IMR-90 (cell line): ENCODE data around the gene HOXB6. TPM values are rescaled to one million over a fixed set of nuclear protein-coding genes. Genes with fewer than 3 reads are reported as not detected.

ENCODE experiments used
- ATAC-seq: fragments of 200-7000 bp; cut with Tn5 transposase; 2 replicates; pipeline ENCODE4 v1.9.1; 2020; ENCODE audit warnings: low read depth, mild to moderate bottlenecking, moderate library complexity
- BruUV-seq: library from RNA; stranded (reverse); fragments of 400-500 nt; replicated peaks from 2 replicates; lab custom pipeline; 2021; lab: Mats Ljungman, UMichigan
- CTCF ChIA-PET: fragments of 300-600 bp; formaldehyde crosslinking; extraction: SDS; loops from one replicate; lab custom pipeline; 2021; ENCODE audit warnings: antibody characterized with exemption; lab: Yijun Ruan, JAX
- POLR2A ChIA-PET: fragments of 300-600 bp; sonication (Branson Sonifier 250); formaldehyde crosslinking; loops from one replicate; lab custom pipeline; 2022; ENCODE audit warnings: antibody characterized with exemption; ENCODE audit not compliant: unreplicated experiment; lab: Charles Lee
- DNase-seq: peaks from one replicate; pipeline ENCODE4 v3.0.0; 2013
- H2AFZ ChIP-seq: replicated peaks from 2 replicates; pipeline ENCODE3; 2013; ENCODE audit warnings: low read length, mild to moderate bottlenecking; ENCODE audit not compliant: poor library complexity
- H2AK5ac ChIP-seq: 2 replicates; pipeline ENCODE4 v1.6.1; 2013; ENCODE audit warnings: low read depth, low read length, inconsistent platforms
- H2AK9ac ChIP-seq: replicated peaks from 2 replicates; pipeline ENCODE3; 2013; ENCODE audit warnings: mild to moderate bottlenecking, low read depth, low read length, moderate library complexity; ENCODE audit not compliant: poor library complexity
- H2BK120ac ChIP-seq: 2 replicates; pipeline ENCODE4 v1.6.1; 2013; ENCODE audit warnings: low read depth, low read length, inconsistent platforms
- H2BK15ac ChIP-seq: 3 replicates; pipeline ENCODE4 v1.6.1; 2013; ENCODE audit warnings: low read depth, low read length, inconsistent platforms
- H2BK20ac ChIP-seq: 2 replicates; pipeline ENCODE4 v1.6.1; 2013; ENCODE audit warnings: low read depth, mild to moderate bottlenecking, inconsistent platforms, low read length, moderate library complexity
- H2BK5ac ChIP-seq: 2 replicates; pipeline ENCODE4 v1.6.1; 2013; ENCODE audit warnings: mild to moderate bottlenecking, low read depth, low read length, inconsistent platforms; ENCODE audit not compliant: poor library complexity, severe bottlenecking
- H3K14ac ChIP-seq: replicated peaks from 2 replicates; pipeline ENCODE4 v1.6.1; 2013; ENCODE audit warnings: low read depth, low read length, inconsistent platforms
- H3K18ac ChIP-seq: 2 replicates; pipeline ENCODE4 v1.6.1; 2013; ENCODE audit warnings: low read depth, low read length, control low read depth
- H3K23ac ChIP-seq: 2 replicates; pipeline ENCODE4 v1.6.1; 2013; ENCODE audit warnings: low read depth, low read length, inconsistent platforms
- H3K27ac ChIP-seq: 2 replicates; pipeline ENCODE4 v1.5.1; 2013; ENCODE audit warnings: mild to moderate bottlenecking, control low read depth, low read length; ENCODE audit not compliant: insufficient read depth
- H3K27me3 ChIP-seq: 2 replicates; pipeline ENCODE4 v1.6.1; 2013; ENCODE audit warnings: low read length; ENCODE audit not compliant: control insufficient read depth, insufficient read depth
- H3K36me3 ChIP-seq: 2 replicates; pipeline ENCODE4 v1.6.1; 2013; ENCODE audit warnings: low read length, mixed read lengths; ENCODE audit not compliant: control insufficient read depth, insufficient read depth
- H3K4ac ChIP-seq: 2 replicates; pipeline ENCODE4 v1.6.1; 2013; ENCODE audit warnings: low read depth, low read length, inconsistent platforms
- H3K4me1 ChIP-seq: 2 replicates; pipeline ENCODE4 v1.6.1; 2013; ENCODE audit warnings: low read length, mixed read lengths; ENCODE audit not compliant: control insufficient read depth, insufficient read depth
- H3K4me2 ChIP-seq: 2 replicates; pipeline ENCODE4 v1.6.1; 2013; ENCODE audit warnings: low read depth, mild to moderate bottlenecking, control low read depth, low read length, moderate library complexity
- H3K4me3 ChIP-seq: 2 replicates; pipeline ENCODE4 v1.5.1; 2013; ENCODE audit warnings: low read depth, mild to moderate bottlenecking, control low read depth, low read length, moderate library complexity; ENCODE audit not compliant: insufficient read depth
- H3K56ac ChIP-seq: 2 replicates; pipeline ENCODE4 v1.6.1; 2013; ENCODE audit warnings: low read length, inconsistent platforms; ENCODE audit not compliant: insufficient read depth; ENCODE audit errors: extremely low read depth
- H3K79me1 ChIP-seq, 2 experiments: 2 replicates each; pipeline ENCODE4 v1.6.1; 2013; ENCODE audit warnings: low read length in 2 of 2, inconsistent platforms in 1 of 2, low read depth in 1 of 2
- H3K9ac ChIP-seq: 2 replicates; pipeline ENCODE4 v1.6.1; 2013; ENCODE audit warnings: low read depth, low read length, control low read depth
- H3K9me1 ChIP-seq: 2 replicates; pipeline ENCODE4 v1.6.1; 2013; ENCODE audit warnings: low read length, inconsistent platforms; ENCODE audit not compliant: insufficient read depth
- H3K9me3 ChIP-seq: 2 replicates; pipeline ENCODE4 v1.6.1; 2013; ENCODE audit warnings: low read length; ENCODE audit not compliant: control insufficient read depth, insufficient read depth
- H4K20me1 ChIP-seq: 2 replicates; pipeline ENCODE4 v1.6.1; 2013; ENCODE audit warnings: low read length, inconsistent platforms; ENCODE audit not compliant: insufficient read depth
- H4K5ac ChIP-seq: 2 replicates; pipeline ENCODE4 v1.6.1; 2013; ENCODE audit warnings: mild to moderate bottlenecking, low read depth, low read length, control low read depth
- H4K8ac ChIP-seq, 2 experiments: 2 replicates each; pipeline ENCODE4 v1.6.1; 2013; ENCODE audit warnings: low read depth in 2 of 2, low read length in 2 of 2, control low read depth in 1 of 2, inconsistent platforms in 1 of 2
- H4K91ac ChIP-seq: 2 replicates; pipeline ENCODE4 v1.6.1; 2013; ENCODE audit warnings: low read depth, low read length, inconsistent platforms; ENCODE audit not compliant: insufficient read depth
- CEBPB ChIP-seq: IDR thresholded peaks from 2 replicates; pipeline ENCODE4 v1.6.1; 2012; ENCODE audit warnings: low read depth, low read length, improper control_type of control experiment
- MAZ ChIP-seq: IDR thresholded peaks from 2 replicates; pipeline ENCODE4 v1.6.1; 2012; ENCODE audit warnings: low read depth, mild to moderate bottlenecking, low read length, improper control_type of control experiment, moderate library complexity, borderline replicate concordance
- RAD21 ChIP-seq: IDR thresholded peaks from 2 replicates; pipeline ENCODE4 v1.6.1; 2012; ENCODE audit warnings: low read length, improper control_type of control experiment
- WGBS, 2 experiments: methylation state at CpG; one replicate each; pipeline versions ENCODE4 v1.1.5 to v1.1.7; 2013; ENCODE audit warnings: missing lambda C conversion rate in 2 of 2; ENCODE audit not compliant: insufficient read length in 1 of 2; ENCODE audit errors: extremely low coverage in 2 of 2; 5-methylcytosine and 5-hydroxymethylcytosine counted together
- dilution Hi-C: fragments of 300-500 bp; cut with HindIII; formaldehyde crosslinking; loops from one replicate; pipeline ENCODE4 v1.14.3; 2018; ENCODE audit warnings: low sequenced_read_pairs; ENCODE audit not compliant: unreplicated experiment
- in situ Hi-C: fragments of 300-500 bp; cut with MboI; formaldehyde crosslinking; loops from 3 replicates; pipeline ENCODE4 v1.14.3; 2019; ENCODE audit warnings: low sequenced_read_pairs, inconsistent platforms, mixed read lengths
- intact Hi-C: fragments of 100-400 bp; cut with micrococcal nuclease; formaldehyde crosslinking; loops from 2 replicates; pipeline ENCODE4 v1.10.0; 2022
- polyA plus RNA-seq, 3 experiments: library from polyadenylated mRNA; depleted of rRNA; stranded (reverse); fragments of >200 nt; gene quantifications; 2 replicates each; pipeline ENCODE4 v1.2.3, GENCODE V29; 2012; ENCODE audit warnings: low replicate concordance in 1 of 3
- total RNA-seq: library from RNA; depleted of rRNA; stranded (reverse); fragments of >200 nt; gene quantifications from 2 replicates; pipeline ENCODE4 v1.2.3, GENCODE V29; 2012
- TF ChIP-seq, protein P1 (sequence below): conservative IDR thresholded peaks from 2 replicates; pipeline ENCODE4 v1.5.1; 2012; ENCODE audit warnings: mild to moderate bottlenecking, low read depth, low read length, improper control_type of control experiment

HOXB6 gene
- total and polyA plus RNA-seq, 2 of the 4 experiments (the other 2 are of a cell fraction): 11.1 to 42.2 TPM

DNA sequence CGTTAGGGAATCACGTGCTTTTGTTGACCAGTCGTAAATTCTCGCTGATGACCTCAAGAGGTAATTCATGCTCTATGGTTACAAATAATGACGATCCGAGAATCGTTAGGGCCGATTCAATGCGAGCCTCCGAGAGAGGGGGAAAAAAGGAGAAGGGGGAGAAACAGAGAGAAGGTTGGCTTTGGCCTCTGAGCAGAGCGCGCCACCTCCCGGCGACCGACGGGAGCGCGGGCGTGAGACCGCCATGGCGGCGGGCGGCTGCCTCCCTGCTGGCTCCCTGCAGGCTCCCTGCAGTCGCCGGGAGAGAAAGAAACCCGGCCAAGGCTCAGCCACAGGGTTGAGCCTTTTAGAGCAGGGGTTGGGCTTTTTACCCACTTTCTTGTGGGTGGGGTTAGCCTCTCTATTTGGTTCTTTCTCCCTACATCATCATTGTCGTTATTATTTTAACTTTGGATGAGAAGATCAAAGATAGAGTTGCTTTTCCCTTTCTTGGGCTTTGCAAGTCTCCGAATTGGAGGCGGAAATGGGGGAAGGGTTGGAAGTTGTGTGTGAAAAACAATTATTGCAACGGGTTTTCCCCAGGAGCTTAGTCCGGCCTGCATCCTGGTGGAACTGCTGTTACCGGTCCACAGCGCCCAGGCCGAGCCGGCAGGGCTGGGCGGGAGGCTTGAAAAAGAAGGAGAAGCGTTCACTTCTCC, 10.8 kb downstream of the HOXB6 start (continued):
- TF ChIP-seq MAZ: peak; percentile 80; the same call in 1 of the 2 replicates
- TF ChIP-seq RAD21: peak; percentile 93

GRCh38 chr17:48593126-48593829, 11.5 kb downstream of the HOXB6 start, which contains the start of gene HOXB5:
TSS of gene HOXB5 (minus strand) at chr17:48593779. CDS start at chr17:48593682, 97 bp downstream.
- peak within 1 kb of the TSS; percentile 100 for H3K9ac ChIP-seq
- H3K9me1 ChIP-seq: no peaks in the 10 kb centered on the region
- peak within 1 kb of the TSS; percentile 100 for H3K56ac ChIP-seq
- no peak for TF ChIP-seq CEBPB
- TF ChIP-seq, protein P1, sequence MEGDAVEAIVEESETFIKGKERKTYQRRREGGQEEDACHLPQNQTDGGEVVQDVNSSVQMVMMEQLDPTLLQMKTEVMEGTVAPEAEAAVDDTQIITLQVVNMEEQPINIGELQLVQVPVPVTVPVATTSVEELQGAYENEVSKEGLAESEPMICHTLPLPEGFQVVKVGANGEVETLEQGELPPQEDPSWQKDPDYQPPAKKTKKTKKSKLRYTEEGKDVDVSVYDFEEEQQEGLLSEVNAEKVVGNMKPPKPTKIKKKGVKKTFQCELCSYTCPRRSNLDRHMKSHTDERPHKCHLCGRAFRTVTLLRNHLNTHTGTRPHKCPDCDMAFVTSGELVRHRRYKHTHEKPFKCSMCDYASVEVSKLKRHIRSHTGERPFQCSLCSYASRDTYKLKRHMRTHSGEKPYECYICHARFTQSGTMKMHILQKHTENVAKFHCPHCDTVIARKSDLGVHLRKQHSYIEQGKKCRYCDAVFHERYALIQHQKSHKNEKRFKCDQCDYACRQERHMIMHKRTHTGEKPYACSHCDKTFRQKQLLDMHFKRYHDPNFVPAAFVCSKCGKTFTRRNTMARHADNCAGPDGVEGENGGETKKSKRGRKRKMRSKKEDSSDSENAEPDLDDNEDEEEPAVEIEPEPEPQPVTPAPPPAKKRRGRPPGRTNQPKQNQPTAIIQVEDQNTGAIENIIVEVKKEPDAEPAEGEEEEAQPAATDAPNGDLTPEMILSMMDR: no peak
- no peaks in the 10 kb centered on the region for H3K9me3 ChIP-seq
- peaks cover 7% of the 10 kb centered on the region; the same call in 1 of the 2 replicates for H4K20me1 ChIP-seq
- H4K8ac ChIP-seq: peak within 1 kb of the TSS; percentile 81 to 99
- peak within 1 kb of the TSS; percentile 93 for H2BK120ac ChIP-seq
- in situ Hi-C loops: loop anchor here (10.0 kb wide), 1 partner anchor 568 kb away; no protein-coding TSS in a partner anchor
- peak within 1 kb of the TSS; percentile 91 for H3K4me3 ChIP-seq
- peaks cover 0 to 1% of the 10 kb centered on the region in 2 experiments; a peak in 2 of 4 replicates for H3K79me1 ChIP-seq
- ATAC-seq: no peak
- H3K27me3 ChIP-seq: no peaks in the 10 kb centered on the region
- dilution Hi-C loops: no loop called here
- peak within 1 kb of the TSS; percentile 94 for H2AK9ac ChIP-seq
- H3K4me2 ChIP-seq: peak within 1 kb of the TSS; percentile 83
- intact Hi-C loops: loop anchor here (1.0 to 2.0 kb wide), 2 partner anchors 22 to 257 kb away; no protein-coding TSS in a partner anchor
- peak within 1 kb of the TSS; percentile 99 for H3K23ac ChIP-seq
- peak within 1 kb of the TSS; percentile 95 for H3K4ac ChIP-seq
- peak within 1 kb of the TSS; percentile 77; the same call in 2 of the 3 replicates for H2BK15ac ChIP-seq
- peak within 1 kb of the TSS; percentile 81 for H3K18ac ChIP-seq
- WGBS, 2 experiments: 0% methylated on average over 38 of the region's 50 CpGs; no CpG with 5 or more reads in 1 of the 2 experiments
- CTCF ChIA-PET: interaction anchor here (0.6 to 1.8 kb wide), 7 partner anchors 10 to 289 kb away, joined by 3 to 6 read pairs (median 3); no protein-coding TSS in a partner anchor
- POLR2A ChIA-PET: interaction anchor here (0.6 to 3.1 kb wide), 7 partner anchors 24 to 257 kb away, joined by 3 to 14 read pairs (median 4); no protein-coding TSS in a partner anchor
- H3K27ac ChIP-seq: peak within 1 kb of the TSS; percentile 99
- H3K14ac ChIP-seq: peak within 1 kb of the TSS; percentile 98
- peaks cover 14% of the 10 kb centered on the region; the same call in 1 of the 2 replicates for H3K36me3 ChIP-seq
- H2BK20ac ChIP-seq: peak within 1 kb of the TSS; percentile 53
- peak; percentile 22 for DNase-seq
- H2AK5ac ChIP-seq: peak within 1 kb of the TSS; percentile 85
- BruUV-seq: no TSS peak
- H2AFZ ChIP-seq: peak within 1 kb of the TSS; percentile 78
- H4K5ac ChIP-seq: peak within 1 kb of the TSS; percentile 78
- peak within 1 kb of the TSS; percentile 99 for H4K91ac ChIP-seq
- H3K4me1 ChIP-seq: peaks cover 9% of the 10 kb centered on the region
- H2BK5ac ChIP-seq: peak within 1 kb of the TSS; percentile 99
